ENCODE results near the gene DIPK1C.

DNA sequence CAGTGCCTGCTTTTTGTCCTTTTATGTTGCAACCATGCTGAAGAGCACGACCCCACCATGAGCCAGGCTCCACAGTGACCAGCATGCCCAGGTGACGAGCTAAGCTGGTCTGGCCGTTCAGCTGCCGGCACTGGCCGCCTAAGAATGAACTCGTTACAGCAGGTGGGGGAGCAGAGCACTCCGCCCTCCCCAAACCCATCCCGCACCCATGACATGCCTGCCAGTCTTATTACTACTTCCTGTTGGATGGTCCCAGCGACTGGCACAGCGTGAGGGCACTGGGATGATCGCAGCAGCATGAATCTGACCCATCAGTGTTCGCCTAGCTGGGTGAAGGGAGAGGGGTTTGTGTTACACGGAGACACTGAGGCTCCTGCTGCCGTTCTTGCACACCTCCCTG, 11.5 kb downstream of the DIPK1C start:
- no peak for TF ChIP-seq CTCF (IDR thresholded peaks at IDR 0.05; ENCODE audit: poor library complexity)
- TF ChIP-seq EZH2 (IDR thresholded peaks at IDR 0.05; ENCODE audit: borderline replicate concordance), result no peak

Data from hepatocyte (in vitro differentiated cells).